Breast epithelium (tissue), 4 donors: ENCODE data around the gene IFNA16. TPM values are rescaled to one million over a fixed set of nuclear protein-coding genes. Genes with fewer than 3 reads are reported as not detected.
A peak's percentile ranks its signal among the peaks of the same experiment; 100 is the strongest.
"Not testable (repeated sequence)": the region's sequence is repeated elsewhere in the genome, so short reads cannot be mapped to it uniquely, and the experiment has no call there.

Experiments
- DNase-seq, 2 donors: peaks; one replicate each; pipeline ENCODE4 v3.0.0-alpha.2; 2019; ENCODE audit warnings: low spot score in 2 of 2
- H3K27ac ChIP-seq, 2 donors: fragments of 200-600 bp; sonication (generic) in 1 of 2; one replicate each; pipeline ENCODE4 v1.5.1; 2016 to 2019; ENCODE audit warnings: mild to moderate bottlenecking in 1 of 2
- H3K27me3 ChIP-seq, 2 donors: fragments of 200-600 bp; sonication (generic) in 1 of 2; one replicate each; pipeline versions ENCODE4 v1.5.1 to v1.6.0; 2017 to 2019; ENCODE audit warnings: control low read depth in 1 of 2, mild to moderate bottlenecking in 1 of 2
- H3K36me3 ChIP-seq: fragments of 200-600 bp; one replicate; pipeline ENCODE4 v1.5.1; 2019
- H3K4me1 ChIP-seq, 2 donors: fragments of 200-600 bp; sonication (generic); one replicate each; pipeline ENCODE4 v1.5.1; 2016 to 2019; ENCODE audit warnings: control low read depth in 1 of 2
- H3K4me3 ChIP-seq, 3 donors: fragments of 200-600 bp; sonication (generic); 1 replicate in 2 of 3; 2 replicates in 1 of 3; pipeline ENCODE4 v1.5.1; 2016 to 2019; ENCODE audit warnings: mild to moderate bottlenecking in 3 of 3, moderate library complexity in 2 of 3
- H3K9me3 ChIP-seq, 2 donors: fragments of 200-600 bp; sonication (generic) in 1 of 2; one replicate each; pipeline ENCODE4 v1.5.1; 2016 to 2019; ENCODE audit warnings: control low read depth in 1 of 2
- POLR2A ChIP-seq: fragments of 450-650 bp; IDR thresholded peaks from one replicate; pipeline ENCODE4 v1.6.1; 2016; ENCODE audit warnings: antibody characterized with exemption, mild to moderate bottlenecking, moderate library complexity
- POLR2AphosphoS5 ChIP-seq, 3 donors: sonication (generic); formaldehyde crosslinking; IDR thresholded peaks; one replicate each; pipeline ENCODE4 v1.6.1; 2017; ENCODE audit warnings: antibody characterized with exemption in 3 of 3
- intact Hi-C: fragments of 100-400 bp; cut with DNase I; formaldehyde crosslinking; loops from one replicate; pipeline ENCODE4 v1.15.1; 2023; ENCODE audit warnings: low total_unique reads
- total RNA-seq, 3 donors: library from RNA; depleted of rRNA; stranded (reverse); fragments of >200 nt; gene quantifications; one replicate each; pipeline ENCODE4 v1.1.0, GENCODE V29; 2016
- TF ChIP-seq, protein P1 (sequence below), 3 donors: fragments of 450-650 bp; IDR thresholded peaks; one replicate each; pipeline ENCODE4 v1.5.1; 2016 to 2017; ENCODE audit warnings: antibody characterized with exemption in 3 of 3, mild to moderate bottlenecking in 3 of 3, moderate library complexity in 3 of 3

Gene IFNA16
- total RNA-seq, 3 donors from 2014 or later: not detected

DNA sequence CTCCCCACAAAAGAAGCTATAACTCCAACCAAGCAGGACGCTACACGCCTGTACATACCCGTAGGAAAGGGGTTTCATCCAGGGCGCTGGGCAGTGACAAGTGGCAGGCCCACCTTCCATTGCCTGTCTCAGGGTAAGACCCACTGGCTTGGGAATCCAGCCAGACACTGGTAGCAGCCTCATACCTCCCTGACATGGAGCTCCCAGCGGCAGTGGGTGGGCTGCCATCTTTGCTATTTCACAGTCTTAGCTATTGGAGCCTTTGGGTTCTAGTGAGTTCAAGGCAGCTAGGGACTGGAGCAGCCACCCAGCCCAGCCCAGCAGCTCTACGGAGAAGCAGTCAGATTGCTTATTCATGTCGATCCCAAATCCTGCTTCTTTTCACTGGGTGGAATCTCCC is 6.8 kb downstream of the IFNA16 start:
- no peaks in the 10 kb centered on the region for H3K36me3 ChIP-seq
- intact Hi-C loops: no loop called here
- no peaks in the 10 kb centered on the region for H3K9me3 ChIP-seq
- no peak for DNase-seq
- no peaks in the 10 kb centered on the region for H3K27me3 ChIP-seq
- TF ChIP-seq, protein P1, sequence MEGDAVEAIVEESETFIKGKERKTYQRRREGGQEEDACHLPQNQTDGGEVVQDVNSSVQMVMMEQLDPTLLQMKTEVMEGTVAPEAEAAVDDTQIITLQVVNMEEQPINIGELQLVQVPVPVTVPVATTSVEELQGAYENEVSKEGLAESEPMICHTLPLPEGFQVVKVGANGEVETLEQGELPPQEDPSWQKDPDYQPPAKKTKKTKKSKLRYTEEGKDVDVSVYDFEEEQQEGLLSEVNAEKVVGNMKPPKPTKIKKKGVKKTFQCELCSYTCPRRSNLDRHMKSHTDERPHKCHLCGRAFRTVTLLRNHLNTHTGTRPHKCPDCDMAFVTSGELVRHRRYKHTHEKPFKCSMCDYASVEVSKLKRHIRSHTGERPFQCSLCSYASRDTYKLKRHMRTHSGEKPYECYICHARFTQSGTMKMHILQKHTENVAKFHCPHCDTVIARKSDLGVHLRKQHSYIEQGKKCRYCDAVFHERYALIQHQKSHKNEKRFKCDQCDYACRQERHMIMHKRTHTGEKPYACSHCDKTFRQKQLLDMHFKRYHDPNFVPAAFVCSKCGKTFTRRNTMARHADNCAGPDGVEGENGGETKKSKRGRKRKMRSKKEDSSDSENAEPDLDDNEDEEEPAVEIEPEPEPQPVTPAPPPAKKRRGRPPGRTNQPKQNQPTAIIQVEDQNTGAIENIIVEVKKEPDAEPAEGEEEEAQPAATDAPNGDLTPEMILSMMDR (IDR thresholded peaks at IDR 0.05): no peak
- TF ChIP-seq POLR2AphosphoS5 (IDR thresholded peaks at IDR 0.05): no peak
- TF ChIP-seq POLR2A: no peak
- H3K4me1 ChIP-seq: no peaks in the 10 kb centered on the region
- H3K27ac ChIP-seq: no peak overlapping the region
- H3K4me3 ChIP-seq: no peak overlapping the region

GRCh38 chr9:21207043-21207442 is 10.1 kb downstream of the IFNA16 start, which contains the start of gene IFNA10:
IFNA10 (minus strand) TSS chr9:21207143; CDS start chr9:21207097, 46 bp downstream.
- H3K36me3 ChIP-seq, DNase-seq, H3K9me3 ChIP-seq, intact Hi-C loops, H3K4me3 ChIP-seq, H3K27ac ChIP-seq, H3K27me3 ChIP-seq, H3K4me1 ChIP-seq: not testable (repeated sequence)

GRCh38 chr9:21205204-21205603 is 11.9 kb downstream of the IFNA16 start:
- H3K27ac ChIP-seq: no peak overlapping the region
- no peaks in the 10 kb centered on the region for H3K27me3 ChIP-seq
- H3K4me1 ChIP-seq: no peaks in the 10 kb centered on the region
- TF ChIP-seq POLR2A: no peak
- TF ChIP-seq POLR2AphosphoS5 (IDR thresholded peaks at IDR 0.05): no peak
- TF ChIP-seq, protein P1 (IDR thresholded peaks at IDR 0.05): no peak
- H3K9me3 ChIP-seq: no peaks in the 10 kb centered on the region
- no peaks in the 10 kb centered on the region for H3K36me3 ChIP-seq
- intact Hi-C loops: no loop called here
- H3K4me3 ChIP-seq: no peak overlapping the region
- DNase-seq: no peak

GRCh38 chr9:21202105-21202504 is 15.0 kb downstream of the IFNA16 start, which contains the start of gene IFNA7:
IFNA7 (minus strand) TSS chr9:21202205; CDS start chr9:21202165, 40 bp downstream.
- H3K27ac ChIP-seq, H3K4me1 ChIP-seq, intact Hi-C loops, H3K9me3 ChIP-seq, H3K4me3 ChIP-seq, H3K36me3 ChIP-seq, DNase-seq, H3K27me3 ChIP-seq: not testable (repeated sequence)

- not testable (repeated sequence) for H3K4me3 ChIP-seq
Measured at GRCh38 chr9:21194867-21195776, 22.0 kb downstream of the IFNA16 start.

GRCh38 chr9:21187487-21187886 is 29.6 kb downstream of the IFNA16 start, which contains the start of gene IFNA4:
IFNA4 (minus strand) TSS chr9:21187587; CDS start chr9:21187531, 56 bp downstream.
- H3K27me3 ChIP-seq, DNase-seq, H3K27ac ChIP-seq, H3K4me3 ChIP-seq, H3K4me1 ChIP-seq, intact Hi-C loops, H3K9me3 ChIP-seq, H3K36me3 ChIP-seq: not testable (repeated sequence)

More at GRCh38 chr9:21194867-21195776, 22.0 kb downstream of the IFNA16 start:
- H3K4me1 ChIP-seq, H3K36me3 ChIP-seq, H3K9me3 ChIP-seq, H3K27me3 ChIP-seq, intact Hi-C loops, DNase-seq, H3K27ac ChIP-seq: not testable (repeated sequence)
- TF ChIP-seq, protein P1 (IDR thresholded peaks at IDR 0.05): peak in 1 of 3 donors; percentile 16

GRCh38 chr9:21182810-21183736 is 34.0 kb downstream of the IFNA16 start:
- H3K27ac ChIP-seq, H3K9me3 ChIP-seq, intact Hi-C loops, H3K4me1 ChIP-seq, H3K36me3 ChIP-seq, DNase-seq, H3K4me3 ChIP-seq, H3K27me3 ChIP-seq: not testable (repeated sequence)
